ENCODE data around the gene PNPLA7. TPM values are rescaled to one million over a fixed set of nuclear protein-coding genes. Genes with fewer than 3 reads are reported as not detected.

The PNPLA7 gene
- total RNA-seq, 1 donor from 2014 or later: 1.6 TPM

- intact Hi-C loops (cut with micrococcal nuclease): no loop called here
- H3K9me3 Mint-ChIP-seq: peaks cover 4% of the 10 kb centered on the region
- DNase-seq (ENCODE audit: low spot score): no peak
- no peak overlapping the region for H3K27ac Mint-ChIP-seq
- H3K36me3 Mint-ChIP-seq (ENCODE audit: low read depth): peaks cover 2% of the 10 kb centered on the region
- no peaks in the 10 kb centered on the region for H3K27me3 Mint-ChIP-seq (ENCODE audit: low read depth)
- no peak overlapping the region for H3K4me3 Mint-ChIP-seq (ENCODE audit: low read depth)
- peaks cover 9% of the 10 kb centered on the region for H3K4me1 Mint-ChIP-seq (ENCODE audit: low read depth)
Observed at GRCh38 chr9:137480686-137481683, 69.2 kb downstream of the PNPLA7 start.

- Mint-ChIP-seq H3K36me3 (ENCODE audit: low read depth) (peaks cover 6% of the 10 kb centered on the region), H3K9me3 (peaks cover 9% of the 10 kb centered on the region), H3K4me1 (ENCODE audit: low read depth) (peaks cover 9% of the 10 kb centered on the region), H3K27me3 (ENCODE audit: low read depth) (no peaks in the 10 kb centered on the region), H3K4me3 (ENCODE audit: low read depth) (no peak overlapping the region), H3K27ac (no peak overlapping the region)
- intact Hi-C loops (cut with micrococcal nuclease): no loop called here
- DNase-seq (ENCODE audit: low spot score): no peak
Observed at GRCh38 chr9:137479892-137480685, 70.1 kb downstream of the PNPLA7 start.

- Mint-ChIP-seq H3K4me3 (ENCODE audit: low read depth) (no peak overlapping the region), H3K4me1 (ENCODE audit: low read depth) (peaks cover 9% of the 10 kb centered on the region), H3K36me3 (ENCODE audit: low read depth) (peaks cover 6% of the 10 kb centered on the region), H3K27ac (no peak overlapping the region), H3K27me3 (ENCODE audit: low read depth) (no peaks in the 10 kb centered on the region), H3K9me3 (peaks cover 12% of the 10 kb centered on the region)
- intact Hi-C loops (cut with micrococcal nuclease): no loop called here
- no peak for DNase-seq (ENCODE audit: low spot score)
Observed at GRCh38 chr9:137478962-137479861, 71.0 kb downstream of the PNPLA7 start.

- Mint-ChIP-seq H3K27me3 (ENCODE audit: low read depth) (no peaks in the 10 kb centered on the region), H3K9me3 (peaks cover 17% of the 10 kb centered on the region), H3K4me3 (ENCODE audit: low read depth) (no peak overlapping the region), H3K36me3 (ENCODE audit: low read depth) (peaks cover 6% of the 10 kb centered on the region), H3K4me1 (ENCODE audit: low read depth) (peaks cover 9% of the 10 kb centered on the region), H3K27ac (no peak overlapping the region)
- intact Hi-C loops (cut with micrococcal nuclease): no loop called here
- no peak for DNase-seq (ENCODE audit: low spot score)
Observed at GRCh38 chr9:137478613-137478961, 71.6 kb downstream of the PNPLA7 start.

GRCh38 chr9:137477778-137478612 is 72.2 kb downstream of the PNPLA7 start:
- Mint-ChIP-seq H3K4me1 (ENCODE audit: low read depth) (peaks cover 9% of the 10 kb centered on the region), H3K27ac (no peak overlapping the region), H3K36me3 (ENCODE audit: low read depth) (peaks cover 8% of the 10 kb centered on the region), H3K27me3 (ENCODE audit: low read depth) (no peaks in the 10 kb centered on the region), H3K4me3 (ENCODE audit: low read depth) (no peak overlapping the region), H3K9me3 (peaks cover 23% of the 10 kb centered on the region)
- DNase-seq (ENCODE audit: low spot score): no peak
- intact Hi-C loops (cut with micrococcal nuclease): no loop called here

GRCh38 chr9:137476856-137477255 is 73.3 kb downstream of the PNPLA7 start:
- Mint-ChIP-seq H3K27me3 (ENCODE audit: low read depth) (no peaks in the 10 kb centered on the region), H3K9me3 (peaks cover 26% of the 10 kb centered on the region), H3K4me1 (ENCODE audit: low read depth) (peaks cover 3% of the 10 kb centered on the region), H3K36me3 (ENCODE audit: low read depth) (peaks cover 9% of the 10 kb centered on the region), H3K4me3 (ENCODE audit: low read depth) (no peak overlapping the region), H3K27ac (no peak overlapping the region)
- intact Hi-C loops (cut with micrococcal nuclease): no loop called here
- DNase-seq (ENCODE audit: low spot score): no peak

- Mint-ChIP-seq H3K36me3 (ENCODE audit: low read depth) (peaks cover 9% of the 10 kb centered on the region), H3K4me1 (ENCODE audit: low read depth) (peaks cover 3% of the 10 kb centered on the region), H3K4me3 (ENCODE audit: low read depth) (no peak overlapping the region), H3K27me3 (ENCODE audit: low read depth) (peaks cover 2% of the 10 kb centered on the region), H3K27ac (no peak overlapping the region), H3K9me3 (peaks cover 26% of the 10 kb centered on the region)
- DNase-seq (ENCODE audit: low spot score): no peak
- intact Hi-C loops (cut with micrococcal nuclease): no loop called here
Observed at GRCh38 chr9:137475666-137476065, 74.5 kb downstream of the PNPLA7 start.

- H3K9me3 Mint-ChIP-seq: peaks cover 26% of the 10 kb centered on the region
- intact Hi-C loops (cut with micrococcal nuclease): no loop called here
- H3K4me3 Mint-ChIP-seq (ENCODE audit: low read depth): no peak overlapping the region
- H3K36me3 Mint-ChIP-seq (ENCODE audit: low read depth): peaks cover 9% of the 10 kb centered on the region
- no peak for DNase-seq (ENCODE audit: low spot score)
- no peak overlapping the region for H3K27ac Mint-ChIP-seq
- H3K27me3 Mint-ChIP-seq (ENCODE audit: low read depth): peaks cover 9% of the 10 kb centered on the region
- peaks cover 6% of the 10 kb centered on the region for H3K4me1 Mint-ChIP-seq (ENCODE audit: low read depth)
Observed at GRCh38 chr9:137474271-137474670, 75.9 kb downstream of the PNPLA7 start.

- intact Hi-C loops (cut with micrococcal nuclease): no loop called here
- peaks cover 5% of the 10 kb centered on the region for H3K36me3 Mint-ChIP-seq (ENCODE audit: low read depth)
- peaks cover 20% of the 10 kb centered on the region for H3K9me3 Mint-ChIP-seq
- peak overlapping the region; percentile 1 for H3K27ac Mint-ChIP-seq
- peaks cover 17% of the 10 kb centered on the region for H3K27me3 Mint-ChIP-seq (ENCODE audit: low read depth)
- peaks cover 9% of the 10 kb centered on the region for H3K4me1 Mint-ChIP-seq (ENCODE audit: low read depth)
- H3K4me3 Mint-ChIP-seq (ENCODE audit: low read depth): no peak overlapping the region
- DNase-seq (ENCODE audit: low spot score): no peak
Observed at GRCh38 chr9:137470785-137471184, 79.4 kb downstream of the PNPLA7 start.

GRCh38 chr9:137467896-137468295 is 82.3 kb downstream of the PNPLA7 start:
- Mint-ChIP-seq H3K36me3 (ENCODE audit: low read depth) (peaks cover under 1% of the 10 kb centered on the region), H3K27me3 (ENCODE audit: low read depth) (peaks cover 17% of the 10 kb centered on the region), H3K9me3 (peaks cover 2% of the 10 kb centered on the region), H3K27ac (no peak overlapping the region), H3K4me1 (ENCODE audit: low read depth) (peaks cover 9% of the 10 kb centered on the region), H3K4me3 (ENCODE audit: low read depth) (no peak overlapping the region)
- intact Hi-C loops (cut with micrococcal nuclease): loop anchor here (10.0 kb wide), 1 partner anchor 137 kb away; the partner anchor contains the start of gene ARRDC1
- no peak for DNase-seq (ENCODE audit: low spot score)

- no peak overlapping the region for H3K4me3 Mint-ChIP-seq (ENCODE audit: low read depth)
- no peaks in the 10 kb centered on the region for H3K9me3 Mint-ChIP-seq
- peaks cover 9% of the 10 kb centered on the region for H3K4me1 Mint-ChIP-seq (ENCODE audit: low read depth)
- DNase-seq (ENCODE audit: low spot score): no peak
- H3K27ac Mint-ChIP-seq: no peak overlapping the region
- intact Hi-C loops (cut with micrococcal nuclease): loop anchor here (10.0 kb wide), 1 partner anchor 138 kb away; the partner anchor contains the start of gene ARRDC1
- peaks cover 17% of the 10 kb centered on the region for H3K27me3 Mint-ChIP-seq (ENCODE audit: low read depth)
- no peaks in the 10 kb centered on the region for H3K36me3 Mint-ChIP-seq (ENCODE audit: low read depth)
Observed at GRCh38 chr9:137467161-137467581, 83.0 kb downstream of the PNPLA7 start.
